Measurements from ENCODE around the gene PDE1C. TPM values are rescaled to one million over a fixed set of nuclear protein-coding genes. Genes with fewer than 3 reads are reported as not detected.
"Not testable (repeated sequence)": the region's sequence is repeated elsewhere in the genome, so short reads cannot be mapped to it uniquely, and the experiment has no call there.

Gene PDE1C
- total RNA-seq = 9.9 TPM

DNA sequence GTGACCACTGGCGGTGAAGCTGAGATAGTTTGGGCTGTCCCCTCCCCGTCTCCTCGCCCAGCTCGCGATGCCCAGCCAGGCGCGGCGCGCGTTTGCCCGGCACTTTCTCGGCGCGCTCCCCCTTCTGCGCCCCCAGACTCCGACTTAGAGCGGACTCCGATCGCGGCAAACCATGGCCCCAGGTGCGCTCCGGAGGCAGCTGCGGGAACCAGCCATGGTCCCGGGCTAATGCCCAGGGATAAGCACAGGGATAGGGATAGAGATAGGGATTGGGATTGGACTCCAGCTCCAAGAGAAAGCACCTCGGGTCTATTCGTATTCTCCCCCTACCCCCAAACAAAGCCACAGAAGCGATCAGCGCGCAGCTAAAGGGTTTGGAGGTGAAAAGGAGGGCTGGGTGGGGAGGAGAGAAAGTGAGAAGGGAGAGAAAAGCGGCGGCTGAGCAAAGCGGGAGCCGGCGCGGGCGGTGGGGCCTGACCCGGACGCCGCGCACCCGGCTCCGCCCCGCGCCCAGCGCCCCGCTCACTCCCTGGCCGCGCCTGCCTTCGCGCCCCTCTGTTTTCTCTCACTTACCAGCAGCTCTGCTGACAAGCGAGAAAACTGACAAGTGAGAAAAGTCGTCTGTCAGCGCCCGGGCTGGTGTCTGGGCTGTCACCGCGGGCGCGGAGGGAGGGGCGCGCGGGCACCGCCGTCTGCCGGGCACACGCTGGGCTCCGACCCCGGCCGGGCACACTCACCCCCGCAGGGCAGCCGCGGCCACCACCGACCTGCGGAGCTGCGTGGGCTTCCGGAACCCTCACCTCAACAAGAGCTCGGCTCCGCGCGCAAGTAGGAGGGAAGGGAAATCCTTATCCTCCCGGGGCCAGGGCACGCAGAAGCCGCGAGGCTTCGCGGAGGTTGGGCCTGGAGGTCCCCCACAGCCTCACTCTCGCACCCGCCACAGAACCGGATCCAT, at the start of gene PDE1C:
Gene PDE1C, minus strand, starts transcription at position 2 of the 955 bp plus-strand sequence.
- DNase-seq = peak; percentile 64

DNA sequence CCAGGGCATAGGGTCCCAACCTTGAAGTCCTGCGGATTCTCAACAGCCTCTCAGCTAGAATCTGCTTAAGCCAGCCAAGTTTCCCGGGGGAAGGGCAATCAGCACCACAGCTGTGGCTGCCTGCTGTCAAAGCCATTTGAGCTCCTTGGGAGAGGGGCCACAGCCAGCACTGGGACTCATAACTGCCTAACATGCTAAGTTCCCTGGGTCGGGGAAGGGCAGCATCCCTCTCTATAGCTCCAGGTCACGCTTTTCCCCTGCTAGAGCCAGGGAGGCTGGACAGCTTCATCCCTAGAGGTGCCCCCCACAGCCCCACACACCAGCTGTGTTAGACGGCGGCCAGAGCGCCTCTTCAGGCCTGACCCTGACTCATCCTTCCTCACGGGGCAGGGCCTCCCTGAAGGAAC, 49.6 kb upstream of the PDE1C start:
- DNase-seq = peak; percentile 84

DNA sequence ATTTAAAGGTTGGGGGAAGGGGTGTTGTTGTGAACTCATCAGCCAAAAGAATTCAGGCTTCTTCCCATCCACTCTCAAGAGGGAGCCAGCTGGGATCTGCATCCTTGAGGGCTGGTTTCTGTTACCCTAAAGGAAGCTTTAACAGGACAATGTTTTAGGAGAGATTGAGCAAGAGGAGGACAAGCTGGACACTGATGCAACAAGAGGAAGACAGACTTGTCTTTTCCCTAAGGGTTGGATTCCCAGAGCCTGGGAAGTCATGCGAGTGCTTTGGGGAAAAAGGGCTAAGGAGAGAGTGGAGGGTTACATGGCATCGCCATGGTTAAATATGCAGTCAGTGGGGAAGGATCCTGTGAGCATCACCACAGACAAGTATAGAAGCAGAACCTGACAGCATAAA, 47.6 kb upstream of the PDE1C start:
- DNase-seq = no peak

DNA sequence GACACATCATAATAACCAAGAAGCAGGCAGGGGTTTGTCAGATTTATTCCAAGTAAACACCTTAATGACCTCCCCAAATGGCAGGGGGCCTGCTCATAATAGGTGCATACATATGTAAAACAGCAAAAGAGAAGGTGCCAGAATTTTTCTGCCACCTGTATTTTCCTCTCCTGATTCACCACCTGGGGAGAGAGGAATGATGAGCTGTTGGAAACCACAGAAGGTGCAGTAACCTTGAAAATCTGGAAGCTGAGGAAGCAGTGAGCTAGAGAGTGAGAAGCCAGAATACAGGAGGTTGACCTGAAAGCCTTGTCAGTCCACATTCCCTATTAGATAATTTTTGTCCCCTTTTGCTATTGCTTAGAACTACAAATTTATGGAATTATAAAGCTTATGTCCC, 46.2 kb upstream of the PDE1C start:
- DNase-seq = no peak

DNA sequence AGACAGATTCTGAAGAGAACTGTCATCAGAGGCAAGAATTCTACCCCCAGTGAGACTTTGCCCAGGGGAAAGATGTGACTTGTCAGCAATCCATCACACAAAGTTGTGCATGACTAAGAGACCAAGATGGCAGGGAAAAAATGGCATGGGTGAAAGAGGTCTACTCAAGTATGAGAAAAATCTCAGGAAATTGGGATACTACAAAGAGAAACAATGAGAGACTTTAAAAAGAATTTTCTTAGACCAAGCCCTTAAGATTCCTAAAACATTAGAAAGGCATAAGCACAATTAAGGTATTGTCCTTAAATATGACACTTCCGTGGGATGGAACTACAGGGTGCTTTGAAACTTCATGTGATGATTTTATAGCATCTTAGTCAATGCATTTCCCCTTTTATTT, 45.6 kb upstream of the PDE1C start:
- DNase-seq = no peak

DNA sequence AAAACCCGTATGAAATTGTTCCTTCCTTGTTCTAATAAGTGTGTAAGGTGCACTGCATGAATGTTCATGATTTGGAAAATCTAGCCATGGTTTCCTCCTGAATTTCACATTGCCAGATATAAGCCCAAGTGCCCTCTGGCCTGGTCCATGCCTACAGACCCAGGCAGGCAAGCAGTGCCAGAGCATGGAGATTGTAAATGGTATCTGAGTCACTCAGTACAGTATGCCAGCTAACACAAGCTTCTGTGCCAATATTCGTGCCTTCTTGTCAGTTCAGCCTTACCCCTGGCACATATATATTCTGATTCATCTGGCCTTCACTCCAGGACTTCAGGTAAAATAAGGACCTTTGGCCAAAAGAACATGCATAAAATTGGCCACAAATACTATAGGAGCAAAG, 38.4 kb upstream of the PDE1C start:
- DNase-seq = no peak

DNA sequence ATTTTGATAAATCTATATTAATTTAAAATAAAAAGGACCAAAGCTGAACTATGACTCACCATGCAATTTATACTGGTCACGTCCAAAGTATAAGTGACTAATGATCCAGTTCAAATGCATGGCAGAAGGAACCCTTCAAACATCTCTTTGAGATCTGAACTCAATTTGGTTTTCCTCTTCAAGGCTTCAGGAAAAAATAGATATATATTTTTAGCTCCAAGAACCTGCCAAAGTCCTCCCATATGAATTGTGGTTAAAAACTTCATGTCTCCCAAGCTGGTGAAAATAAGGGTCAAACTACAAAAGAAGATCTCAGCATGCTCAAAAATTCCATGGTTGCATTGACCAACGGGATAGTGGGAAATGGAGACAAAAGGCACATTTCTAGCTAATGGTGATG, 34.6 kb upstream of the PDE1C start:
- DNase-seq = no peak

DNA sequence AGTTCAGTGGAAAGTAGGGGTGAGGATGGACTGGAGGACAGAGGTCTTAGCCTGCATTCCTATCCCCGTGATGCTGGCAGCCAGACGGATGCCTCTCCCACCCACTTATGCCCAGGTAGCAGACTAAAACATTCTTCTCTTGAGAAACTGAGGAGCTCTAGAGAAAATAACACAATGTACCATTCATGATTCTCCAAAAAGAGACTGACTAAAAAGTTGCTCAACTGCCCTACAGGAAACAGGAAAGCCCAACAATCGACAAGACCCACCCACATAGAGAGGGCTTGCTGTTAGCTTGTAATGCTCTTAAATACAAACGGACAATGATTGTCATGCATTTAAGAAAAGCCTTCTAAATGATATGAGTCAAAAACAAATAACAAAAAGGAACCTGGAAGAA, 33.2 kb upstream of the PDE1C start:
- DNase-seq = no peak

DNA sequence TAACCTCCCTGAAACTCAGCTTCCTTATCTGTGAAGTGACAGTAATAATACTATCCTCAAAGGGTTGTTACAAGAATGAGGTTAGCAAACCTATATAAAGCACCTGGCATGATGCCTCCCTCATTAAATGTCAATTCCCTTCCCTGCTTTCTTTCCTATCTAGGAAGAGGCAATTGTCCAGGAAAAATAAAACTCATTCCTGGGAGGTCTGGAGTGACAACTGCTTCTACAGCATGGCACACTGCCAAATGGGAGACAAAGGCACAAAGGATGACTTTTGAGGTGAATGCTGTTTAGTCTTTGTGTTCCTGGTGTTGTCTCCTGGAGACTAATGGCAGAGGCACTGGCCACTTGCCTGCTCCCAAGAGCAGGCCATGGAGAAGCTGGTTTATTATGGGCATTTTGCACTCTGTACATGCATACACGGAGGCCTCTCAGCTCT, 32.2 kb upstream of the PDE1C start:
- peak; percentile 3 for DNase-seq

DNA sequence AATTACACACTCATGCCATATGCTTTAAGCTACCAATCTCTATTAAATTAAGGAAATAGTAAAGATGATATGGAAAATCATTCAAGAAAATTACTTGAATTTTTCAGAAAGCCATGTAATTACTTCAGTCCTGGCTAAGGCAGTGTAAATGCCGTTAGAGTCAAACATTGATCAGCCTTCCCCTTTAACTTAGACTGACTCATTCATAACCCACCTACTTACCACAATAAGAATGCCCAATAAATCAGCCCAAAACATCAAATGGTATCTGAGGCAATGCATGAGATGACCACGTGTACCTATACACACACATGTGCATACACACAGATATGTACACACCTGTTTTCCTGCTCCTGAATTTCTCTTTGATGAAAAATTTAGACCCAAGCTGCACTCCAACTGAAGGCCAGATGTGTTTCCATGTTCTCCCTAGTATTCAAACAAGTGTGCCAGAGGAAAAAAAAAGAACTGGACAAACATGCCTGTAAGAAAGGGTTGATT, 30.2 kb upstream of the PDE1C start:
- no peak for DNase-seq

DNA sequence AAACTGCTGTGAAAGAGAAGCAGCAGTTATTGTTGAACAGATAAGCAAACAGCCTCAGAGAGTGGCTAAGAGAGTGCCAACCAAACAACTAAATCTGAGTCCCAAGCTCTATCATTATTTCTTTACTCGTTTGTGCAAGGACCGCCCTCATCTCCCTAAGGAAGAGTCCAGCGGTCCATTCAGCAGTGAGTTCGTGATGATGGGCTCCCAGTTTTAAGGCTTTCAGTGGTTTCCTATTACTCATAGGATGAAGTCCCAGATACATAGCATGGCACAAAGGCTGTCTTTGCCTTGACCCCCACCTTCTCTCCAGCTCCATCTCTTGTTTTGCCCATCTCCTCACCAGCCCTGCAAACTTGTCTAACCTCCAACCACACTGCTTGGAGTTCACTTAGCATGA, 24.3 kb upstream of the PDE1C start:
- no peak for DNase-seq

DNA sequence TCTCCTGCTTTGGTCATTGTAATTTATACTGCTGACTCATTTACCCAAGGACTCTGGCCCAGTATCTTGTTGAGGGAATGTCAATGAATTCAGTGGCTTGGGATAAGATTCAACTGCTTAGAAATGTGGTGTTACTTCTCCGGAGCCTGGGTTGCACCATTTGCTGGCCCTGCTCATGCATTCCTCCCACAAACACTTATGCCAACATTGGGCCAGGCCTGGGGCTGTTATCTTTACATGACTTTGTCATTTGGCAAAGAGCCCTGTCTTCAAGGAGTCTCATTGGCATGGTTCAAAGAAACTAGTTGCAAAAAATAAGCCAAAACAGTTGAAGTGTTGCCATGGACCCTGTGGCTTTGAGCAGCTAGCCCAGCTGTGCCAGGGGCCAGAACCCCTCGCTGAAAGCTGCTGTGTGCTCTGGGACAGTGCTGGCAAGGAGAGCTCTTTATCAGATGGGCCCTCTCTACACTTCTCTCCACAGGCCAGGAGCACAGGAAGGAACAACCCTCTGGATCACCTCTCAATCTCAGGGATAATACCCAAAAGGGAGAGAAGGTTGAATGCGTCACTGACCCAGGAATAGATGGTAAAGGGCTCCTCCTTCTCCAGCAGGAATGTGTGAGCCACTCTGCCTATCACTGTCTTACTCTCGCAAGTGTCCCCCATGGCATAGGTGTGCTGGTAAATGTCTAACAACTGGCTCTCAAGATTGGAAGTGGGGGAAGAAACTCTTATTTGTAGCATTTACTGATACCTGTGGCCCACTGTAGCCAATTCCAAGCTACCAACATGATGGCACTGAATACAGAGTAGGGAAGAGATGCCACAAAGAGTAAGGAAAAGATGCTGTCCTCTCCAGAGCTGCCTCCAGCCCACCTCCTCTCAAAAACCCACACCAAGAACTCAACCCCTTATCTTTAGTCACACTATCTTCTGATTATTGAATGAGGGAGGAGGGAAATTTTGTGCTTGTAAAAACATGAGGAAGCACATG, 23.5 kb upstream of the PDE1C start:
- DNase-seq = peak; percentile 70

DNA sequence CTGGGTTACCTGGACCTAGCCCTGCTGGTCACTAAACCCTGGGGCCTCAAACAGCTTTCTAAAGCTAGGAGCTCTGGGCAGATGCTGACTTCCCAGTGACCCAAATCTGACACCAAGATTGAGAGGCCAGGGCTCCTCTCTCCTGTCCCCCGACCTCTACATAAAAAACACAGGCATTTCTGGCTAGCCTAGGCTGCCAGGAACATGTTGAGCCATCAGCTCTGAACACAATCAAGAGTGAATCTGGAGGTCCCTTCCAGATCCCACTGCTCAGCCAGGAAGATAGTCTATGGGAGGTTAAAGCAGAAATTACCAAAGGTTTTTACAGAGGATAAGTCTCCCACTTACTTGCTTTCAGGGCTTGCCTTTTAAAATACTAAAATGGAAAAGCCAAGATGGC, 22.1 kb upstream of the PDE1C start:
- DNase-seq = no peak

DNA sequence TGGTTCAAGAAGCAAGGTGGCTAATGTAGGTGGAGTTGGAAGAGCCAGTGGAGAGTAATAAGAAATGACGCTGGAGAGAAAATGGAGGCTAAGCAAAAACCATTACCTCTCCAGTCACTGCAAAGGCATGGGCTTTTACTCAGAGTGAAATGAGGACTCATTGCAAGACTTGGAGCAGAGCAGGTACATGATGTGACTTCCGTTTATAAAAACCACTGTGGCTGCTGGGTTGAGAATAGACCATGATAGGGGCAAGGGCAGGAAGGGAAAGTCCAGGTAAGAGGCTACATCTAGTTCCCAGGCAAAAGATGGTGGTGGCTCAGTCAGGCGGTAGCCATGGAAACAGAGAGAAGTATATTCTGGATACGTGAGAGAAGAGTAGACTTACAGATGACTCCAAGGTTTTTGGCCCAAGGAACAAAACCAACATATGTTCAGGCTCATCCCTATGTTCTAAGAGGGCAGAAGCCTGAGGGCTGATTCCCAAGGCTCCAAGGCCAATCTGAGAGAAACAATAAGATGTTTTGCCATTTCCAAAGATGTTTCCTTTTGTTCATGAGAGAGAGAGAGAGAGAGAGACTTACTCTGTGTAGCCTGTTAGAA, 21.5 kb upstream of the PDE1C start:
- DNase-seq = no peak

DNA sequence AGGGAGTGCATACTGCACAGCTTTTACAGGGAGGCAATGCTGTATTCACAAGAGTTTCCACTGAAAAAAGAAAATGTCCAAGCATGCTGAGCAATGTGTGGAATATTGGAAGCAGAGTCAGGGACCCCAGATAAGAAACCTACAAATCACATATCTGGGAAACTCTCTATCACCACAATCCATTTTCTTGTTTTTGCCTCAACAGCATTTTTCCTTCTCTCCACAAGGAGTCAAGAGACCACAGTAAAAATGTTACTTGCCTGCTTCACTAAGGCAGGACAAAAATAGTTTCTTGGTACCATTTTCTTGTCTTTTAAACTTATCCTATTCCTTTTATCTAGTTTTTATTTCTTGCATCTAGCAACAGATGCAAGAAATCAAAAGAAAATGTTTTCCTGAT, 19.5 kb upstream of the PDE1C start:
- no peak for DNase-seq

DNA sequence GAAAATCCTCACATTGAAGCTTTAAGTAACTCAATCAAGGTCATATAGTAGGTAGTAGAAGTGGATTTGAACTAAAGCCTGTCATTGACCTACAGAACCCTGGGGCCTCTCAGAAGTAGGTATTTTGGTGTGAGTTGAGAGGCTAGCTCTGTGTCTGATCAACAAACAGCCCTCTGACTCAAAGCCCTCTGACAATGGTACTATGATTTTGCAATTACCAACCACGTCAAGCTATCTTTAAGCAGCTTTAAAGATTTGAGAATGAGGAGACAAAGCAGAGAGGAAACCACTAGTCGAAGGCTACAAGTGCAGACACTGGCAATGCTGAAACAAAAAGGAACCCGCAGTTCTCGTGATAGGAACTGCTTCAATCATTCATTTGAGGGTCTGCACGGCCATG, 19.0 kb upstream of the PDE1C start:
- DNase-seq = no peak

DNA sequence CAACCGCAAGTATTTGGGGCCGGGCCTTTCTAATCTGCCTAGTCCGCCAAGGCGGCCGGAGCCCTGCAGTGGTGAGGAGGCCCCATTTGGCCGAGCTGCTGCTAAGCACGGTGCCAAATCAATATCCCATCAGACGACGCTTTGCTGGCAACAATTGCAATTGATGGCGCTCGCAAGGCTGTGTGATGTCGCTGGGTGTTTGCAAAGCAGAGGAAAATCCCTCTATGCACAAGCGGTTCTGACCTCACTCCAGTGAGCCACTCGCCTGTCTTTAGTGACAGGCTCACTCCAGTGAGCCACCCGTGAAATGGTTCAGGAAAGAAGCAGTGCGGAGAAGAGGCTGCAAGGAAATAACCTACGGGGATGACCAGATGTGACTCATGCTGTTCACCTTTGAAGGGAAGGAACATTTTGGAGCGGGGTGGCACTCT, 18.3 kb upstream of the PDE1C start:
- DNase-seq = peak; percentile 56

DNA sequence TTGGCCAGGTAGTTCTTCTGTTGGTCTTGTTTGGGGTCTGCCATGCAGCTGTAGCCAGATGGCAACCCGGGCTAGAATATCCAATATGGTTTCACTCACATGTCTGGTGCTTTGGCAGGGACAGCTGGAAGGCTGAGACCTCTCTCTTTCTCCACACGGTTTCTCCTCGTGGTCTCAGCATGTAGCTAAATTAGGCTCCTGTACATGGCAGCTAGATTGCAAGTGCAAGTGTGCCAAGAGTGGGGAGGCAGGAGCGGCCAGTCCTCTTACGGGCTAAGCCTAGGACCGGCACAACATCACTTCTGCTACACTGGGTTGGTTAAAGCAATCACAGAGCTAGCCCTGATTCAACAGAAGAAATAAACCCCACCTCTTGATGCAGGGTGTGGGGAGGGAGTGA, 9.3 kb upstream of the PDE1C start:
- peak; percentile 68 for DNase-seq

DNA sequence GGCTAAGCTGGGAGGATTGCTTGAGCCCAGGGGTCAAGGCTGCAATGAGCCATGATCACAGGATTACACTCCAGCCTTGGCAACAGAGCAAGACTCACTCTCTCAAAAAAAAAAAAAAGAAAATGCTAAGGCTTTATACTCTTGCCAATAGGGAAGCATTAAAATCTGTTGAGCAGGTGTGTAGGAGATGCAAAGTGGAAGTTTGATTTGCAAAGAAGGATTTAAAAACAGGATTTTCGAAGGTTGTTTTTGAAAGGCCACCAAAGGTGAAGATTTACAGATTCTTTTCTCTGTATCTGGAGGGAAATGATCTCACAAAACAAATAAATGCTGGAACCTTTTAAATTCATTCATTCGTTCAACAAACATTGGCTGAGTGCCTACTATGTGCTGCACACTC, 8.6 kb upstream of the PDE1C start:
- no peak for DNase-seq

DNA sequence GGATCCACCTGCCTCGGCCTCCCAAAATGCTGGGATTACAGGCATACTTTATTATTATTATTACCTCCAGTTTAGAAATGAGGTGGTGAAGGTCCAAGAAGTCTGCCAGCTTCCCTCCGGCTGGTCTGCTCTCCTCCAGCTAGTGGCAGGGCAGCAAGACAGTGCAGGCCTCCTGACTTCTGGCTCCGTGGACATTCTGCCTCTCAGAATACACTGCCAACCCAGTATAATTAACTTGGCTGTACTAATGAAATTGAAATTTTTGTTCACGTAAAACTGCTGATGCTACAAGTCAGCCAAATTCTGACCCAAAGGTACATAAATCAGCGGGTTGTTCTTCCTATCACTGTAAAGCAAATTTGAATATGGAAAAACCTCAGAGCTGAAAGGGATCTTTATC, 7.6 kb upstream of the PDE1C start:
- no peak for DNase-seq

DNA sequence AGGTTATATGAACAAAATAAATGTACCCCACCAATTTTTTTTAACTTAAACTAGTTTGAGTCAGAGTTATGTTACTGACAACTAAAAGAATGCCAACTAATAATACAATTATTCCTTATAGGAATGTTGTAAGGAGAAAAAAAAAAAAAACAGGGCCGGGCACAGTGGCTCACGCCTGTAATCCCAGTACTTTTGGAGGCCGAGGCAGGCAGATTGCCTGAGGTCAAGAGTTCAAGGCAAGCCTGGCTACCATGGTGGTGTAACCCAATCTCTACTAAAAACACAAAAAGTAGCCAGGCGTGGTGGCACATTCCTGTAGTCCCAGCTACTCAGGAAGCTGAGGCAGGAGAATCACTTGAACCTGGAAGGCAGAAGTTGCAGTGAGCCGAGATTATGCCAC, 6.6 kb upstream of the PDE1C start:
- not testable (repeated sequence) for DNase-seq

DNA sequence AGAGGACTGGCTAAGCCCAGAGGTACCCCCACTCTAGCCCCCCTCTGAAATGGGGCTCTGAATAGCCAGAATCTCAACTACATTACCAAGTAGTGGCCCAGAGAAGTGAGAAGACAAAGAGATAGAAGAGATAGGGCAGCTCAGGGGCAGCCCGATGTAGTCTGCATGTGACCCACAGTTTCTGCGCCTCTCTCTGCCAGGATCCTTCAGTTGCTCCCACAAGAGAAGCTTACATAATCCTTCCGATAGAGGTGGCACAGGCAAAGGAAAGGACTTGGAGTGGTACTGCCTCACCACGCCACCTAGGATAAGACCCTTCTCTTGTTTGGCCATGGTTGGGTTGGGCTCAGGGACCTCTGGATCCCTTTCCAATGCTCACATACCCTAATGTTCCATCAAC, 5.4 kb upstream of the PDE1C start:
- no peak for DNase-seq

Data from tongue (tissue), 2 donors.